ENCODE data around the gene FAM193A.

FAM193A gene

DNA sequence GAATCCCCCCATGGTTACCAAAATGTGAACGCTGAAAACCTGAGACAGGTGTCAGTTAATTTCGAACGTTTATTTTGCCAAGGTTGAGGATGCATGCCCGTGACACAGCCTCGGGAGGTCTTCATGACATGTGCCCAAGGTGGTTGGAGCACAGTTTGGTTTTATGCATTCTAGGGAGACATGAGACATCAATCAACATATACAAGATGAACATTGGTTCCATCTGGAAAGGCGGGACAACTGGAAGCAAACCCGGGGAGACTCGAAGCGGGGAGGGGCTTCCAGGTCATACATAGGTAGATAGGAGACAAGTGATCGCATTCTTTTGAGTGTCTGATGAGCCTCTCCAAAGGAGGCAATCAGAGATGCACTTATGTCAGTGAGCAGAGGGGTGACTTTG is 245.5 kb downstream of the FAM193A start:
- H3K36me3 ChIP-seq (ENCODE audit: control insufficient read depth, insufficient read depth, low read length): no peaks in the 10 kb centered on the region
- TF ChIP-seq, protein P1, sequence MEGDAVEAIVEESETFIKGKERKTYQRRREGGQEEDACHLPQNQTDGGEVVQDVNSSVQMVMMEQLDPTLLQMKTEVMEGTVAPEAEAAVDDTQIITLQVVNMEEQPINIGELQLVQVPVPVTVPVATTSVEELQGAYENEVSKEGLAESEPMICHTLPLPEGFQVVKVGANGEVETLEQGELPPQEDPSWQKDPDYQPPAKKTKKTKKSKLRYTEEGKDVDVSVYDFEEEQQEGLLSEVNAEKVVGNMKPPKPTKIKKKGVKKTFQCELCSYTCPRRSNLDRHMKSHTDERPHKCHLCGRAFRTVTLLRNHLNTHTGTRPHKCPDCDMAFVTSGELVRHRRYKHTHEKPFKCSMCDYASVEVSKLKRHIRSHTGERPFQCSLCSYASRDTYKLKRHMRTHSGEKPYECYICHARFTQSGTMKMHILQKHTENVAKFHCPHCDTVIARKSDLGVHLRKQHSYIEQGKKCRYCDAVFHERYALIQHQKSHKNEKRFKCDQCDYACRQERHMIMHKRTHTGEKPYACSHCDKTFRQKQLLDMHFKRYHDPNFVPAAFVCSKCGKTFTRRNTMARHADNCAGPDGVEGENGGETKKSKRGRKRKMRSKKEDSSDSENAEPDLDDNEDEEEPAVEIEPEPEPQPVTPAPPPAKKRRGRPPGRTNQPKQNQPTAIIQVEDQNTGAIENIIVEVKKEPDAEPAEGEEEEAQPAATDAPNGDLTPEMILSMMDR (IDR thresholded peaks at IDR 0.05; ENCODE audit: insufficient read depth, low read length, poor library complexity, severe bottlenecking): no peak
- no peaks in the 10 kb centered on the region for H3K27me3 ChIP-seq (replicated peaks; ENCODE audit: control insufficient read depth, insufficient read depth, low read length)
- DNase-seq (ENCODE audit: extremely low read depth, insufficient read length): no peak
- no peak overlapping the region for H3K4me3 ChIP-seq (replicated peaks; ENCODE audit: low read depth, low read length)
